CD4-positive, alpha-beta T cell (primary cell): ENCODE measurements around the gene IL5RA. TPM values are rescaled to one million over a fixed set of nuclear protein-coding genes. Genes with fewer than 3 reads are reported as not detected.

Source experiments
- ATAC-seq: fragments of 200-7000 bp; cut with Tn5 transposase; one replicate; pipeline ENCODE4 v1.10.0; 2022; ENCODE audit warnings: mild to moderate bottlenecking; ENCODE audit not compliant: poor library complexity
- CTCF ChIA-PET: fragments of 350-600 bp; sonication (Branson Sonifier 250); formaldehyde crosslinking; loops from one replicate; lab custom pipeline; 2021; ENCODE audit warnings: antibody characterized with exemption, inconsistent platforms; lab: Charles Lee
- POLR2A ChIA-PET: fragments of 350-600 bp; sonication (Branson Sonifier 250); formaldehyde crosslinking; loops from one replicate; lab custom pipeline; 2021; ENCODE audit warnings: antibody characterized with exemption, inconsistent platforms; lab: Charles Lee
- DNase-seq, 14 experiments: peaks; one replicate each; pipeline ENCODE4 v3.0.0-alpha.2; 2013 to 2020; ENCODE audit warnings: mixed read lengths in 2 of 14
- H3K27ac ChIP-seq, 2 donors: one replicate each; pipeline versions ENCODE4 v1.5.1 to v1.7.0; 2013; ENCODE audit warnings: low read length in 2 of 2, low read depth in 1 of 2, mild to moderate bottlenecking in 1 of 2
- H3K27me3 ChIP-seq, 2 experiments: 1 replicate in 1 of 2; 2 replicates in 1 of 2; pipeline versions ENCODE4 v1.6.1 to v1.7.0; 2013; ENCODE audit warnings: low read length in 2 of 2, control low read depth in 1 of 2, mild to moderate bottlenecking in 1 of 2, moderate library complexity in 1 of 2; ENCODE audit not compliant: insufficient read depth in 2 of 2, control insufficient read depth in 1 of 2
- H3K36me3 ChIP-seq: one replicate; pipeline ENCODE4 v1.6.1; 2013; ENCODE audit warnings: low read length, control low read depth; ENCODE audit not compliant: insufficient read depth
- H3K4me1 ChIP-seq: one replicate; pipeline ENCODE4 v1.6.1; 2013; ENCODE audit warnings: low read length, control low read depth; ENCODE audit not compliant: insufficient read depth
- H3K4me3 ChIP-seq: one replicate; pipeline ENCODE4 v1.5.1; 2013; ENCODE audit warnings: mild to moderate bottlenecking, low read length, moderate library complexity
- H3K9me3 ChIP-seq, 2 experiments: 1 replicate in 1 of 2; 2 replicates in 1 of 2; pipeline versions ENCODE4 v1.6.1 to v1.7.0; 2013; ENCODE audit warnings: low read length in 2 of 2, mild to moderate bottlenecking in 2 of 2, control low read depth in 1 of 2, moderate library complexity in 1 of 2; ENCODE audit not compliant: control insufficient read depth in 1 of 2, insufficient read depth in 1 of 2
- H3K27ac Mint-ChIP-seq: one replicate; pipeline ENCODE4 v1.8.0; 2020; ENCODE audit warnings: mixed read lengths
- H3K27me3 Mint-ChIP-seq: one replicate; pipeline ENCODE4 v1.8.0; 2021; ENCODE audit warnings: mixed read lengths
- H3K36me3 Mint-ChIP-seq: one replicate; pipeline ENCODE4 v1.8.0; 2021; ENCODE audit warnings: low read depth, mixed read lengths
- H3K4me1 Mint-ChIP-seq: one replicate; pipeline ENCODE4 v1.8.0; 2021; ENCODE audit warnings: low read depth, mixed read lengths
- H3K4me3 Mint-ChIP-seq: one replicate; pipeline ENCODE4 v1.8.0; 2020; ENCODE audit warnings: mild to moderate bottlenecking, mixed read lengths
- H3K9me3 Mint-ChIP-seq: one replicate; pipeline ENCODE4 v1.8.0; 2020; ENCODE audit warnings: mixed read lengths
- CTCF ChIP-seq: fragments of 200-600 bp; IDR thresholded peaks from one replicate; pipeline ENCODE4 v1.8.0; 2022; ENCODE audit warnings: antibody characterized with exemption, mild to moderate bottlenecking
- intact Hi-C, 2 experiments: fragments of 100-400 bp; cut with DNase I in 1 of 2; cut with micrococcal nuclease in 1 of 2; formaldehyde crosslinking; loops; one replicate each; pipeline versions ENCODE4 v1.15.1 to v1.9.0; 2023 to 2025; cut with DNase I, micrococcal nuclease
- total RNA-seq, 174 experiments: library from RNA in 2 of 174; stranded (reverse) in 2 of 174; gene quantifications; one replicate each; pipeline ENCODE4 v1.2.3 and lab custom pipeline; 2021 to 2026

Gene IL5RA
- total RNA-seq, 2 experiments from 2014 or later = 0.59 to 0.99 TPM

GRCh38 chr3:3105815-3106214, 4.4 kb downstream of the IL5RA start:
- H3K27me3 ChIP-seq = no peaks in the 10 kb centered on the region

GRCh38 chr3:3105246-3105645, 4.9 kb downstream of the IL5RA start:
- Histone ChIP-seq H3K36me3 (no peaks in the 10 kb centered on the region), H3K9me3 (no peaks in the 10 kb centered on the region), H3K27me3 (no peaks in the 10 kb centered on the region), H3K4me1 (peaks cover 3% of the 10 kb centered on the region), H3K4me3 (no peak overlapping the region), H3K27ac (no peak overlapping the region)
- no peak overlapping the region for H3K27ac Mint-ChIP-seq
- peaks cover 11% of the 10 kb centered on the region for H3K4me1 Mint-ChIP-seq
- POLR2A ChIA-PET = no interaction called here
- H3K27me3 Mint-ChIP-seq = peaks cover 15% of the 10 kb centered on the region
- no peak overlapping the region for H3K4me3 Mint-ChIP-seq
- no peaks in the 10 kb centered on the region for H3K9me3 Mint-ChIP-seq
- intact Hi-C loops = no loop called here
- ATAC-seq (no peak), DNase-seq (no peak)
- CTCF ChIA-PET = no interaction called here
- H3K36me3 Mint-ChIP-seq = no peaks in the 10 kb centered on the region
- TF ChIP-seq CTCF = no peak

More at GRCh38 chr3:3105815-3106214, 4.4 kb downstream of the IL5RA start:
- no peak overlapping the region for H3K4me3 Mint-ChIP-seq
- H3K9me3 Mint-ChIP-seq = no peaks in the 10 kb centered on the region
- TF ChIP-seq CTCF = no peak
- no peak for DNase-seq
- no peak overlapping the region for H3K27ac Mint-ChIP-seq
- H3K36me3 Mint-ChIP-seq = no peaks in the 10 kb centered on the region
- H3K4me1 ChIP-seq = peaks cover 8% of the 10 kb centered on the region
- POLR2A ChIA-PET = no interaction called here
- intact Hi-C loops = no loop called here
- CTCF ChIA-PET = no interaction called here
- no peak overlapping the region for H3K27ac ChIP-seq
- no peaks in the 10 kb centered on the region for H3K9me3 ChIP-seq
- H3K4me1 Mint-ChIP-seq = peaks cover 16% of the 10 kb centered on the region
- H3K4me3 ChIP-seq = no peak overlapping the region
- no peak for ATAC-seq
- no peaks in the 10 kb centered on the region for H3K36me3 ChIP-seq
- H3K27me3 Mint-ChIP-seq = peaks cover 15% of the 10 kb centered on the region

- Histone ChIP-seq H3K9me3 (no peaks in the 10 kb centered on the region), H3K36me3 (no peaks in the 10 kb centered on the region), H3K27me3 (no peaks in the 10 kb centered on the region), H3K4me3 (no peak overlapping the region), H3K4me1 (no peaks in the 10 kb centered on the region), H3K27ac (no peak overlapping the region)
- POLR2A ChIA-PET = no interaction called here
- no peak for TF ChIP-seq CTCF
- ATAC-seq (no peak), DNase-seq (no peak)
- Mint-ChIP-seq H3K4me1 (no peaks in the 10 kb centered on the region), H3K27ac (no peak overlapping the region), H3K4me3 (no peak overlapping the region), H3K9me3 (no peaks in the 10 kb centered on the region), H3K27me3 (peaks cover 10% of the 10 kb centered on the region), H3K36me3 (no peaks in the 10 kb centered on the region)
- CTCF ChIA-PET = no interaction called here
- intact Hi-C loops = no loop called here
Measured at GRCh38 chr3:3102751-3103150, 7.4 kb downstream of the IL5RA start.
